ENCODE data around the gene PEF1.

The PEF1 gene

GRCh38 chr1:31670593-31670964 lies 25.9 kb upstream of the PEF1 start:
- no peak for DNase-seq

DNA sequence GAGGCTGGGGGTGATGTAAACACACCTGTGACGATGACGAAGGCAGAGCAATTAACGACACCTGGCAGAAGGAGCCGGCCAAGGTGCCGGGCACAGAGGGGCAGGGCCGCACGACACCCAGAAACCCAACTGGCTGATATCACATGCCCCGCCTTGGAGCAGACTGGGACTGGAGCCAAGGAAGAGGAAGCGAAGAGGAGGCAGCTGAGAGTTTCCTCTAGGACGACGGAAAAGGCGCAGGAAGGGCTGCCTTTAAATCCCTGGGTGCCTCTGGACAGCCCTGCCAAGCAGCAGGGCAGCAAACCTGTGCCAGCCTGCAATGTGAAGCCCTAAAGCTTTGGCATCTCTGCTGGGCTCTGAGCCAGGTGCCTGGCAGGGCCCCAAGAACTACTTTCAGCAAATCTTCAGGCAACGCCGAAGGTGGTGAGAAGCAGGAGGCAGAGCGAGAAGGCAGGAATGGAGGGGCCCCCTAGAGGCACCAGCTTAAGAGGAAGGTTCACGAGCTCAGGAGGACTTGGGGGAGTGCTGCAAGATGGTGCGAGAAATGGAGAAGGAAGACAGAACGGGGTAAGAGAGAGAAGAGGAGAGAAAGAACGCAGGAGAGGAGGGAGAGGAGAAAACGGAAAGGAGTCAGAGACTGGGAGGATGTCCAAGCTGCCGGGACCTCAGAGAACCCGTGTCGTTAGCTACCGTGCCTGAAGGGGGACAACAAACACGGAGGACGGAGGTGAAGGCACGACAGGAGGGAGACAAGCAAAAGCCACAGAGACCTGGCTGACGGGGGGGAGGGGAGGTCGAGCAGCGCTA lies 25.3 kb upstream of the PEF1 start:
- DNase-seq: peak; percentile 34

DNA sequence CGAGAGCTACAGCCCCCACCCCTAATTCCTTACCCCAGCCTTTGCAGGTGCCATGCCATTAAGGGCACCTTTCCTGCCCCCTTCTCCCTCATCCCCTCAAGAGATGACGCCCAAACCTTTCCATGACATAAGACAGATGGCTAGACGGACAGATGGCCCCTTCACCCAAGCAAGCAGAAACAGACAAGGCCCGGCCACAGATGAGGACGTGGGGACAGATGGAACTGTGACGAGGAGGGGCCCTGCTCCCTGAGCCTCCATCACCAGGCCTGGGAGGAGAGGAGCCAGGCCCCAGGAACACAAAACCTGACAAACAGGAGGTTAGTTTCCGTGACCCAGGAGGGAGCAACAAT lies 24.7 kb upstream of the PEF1 start:
- DNase-seq: no peak

DNA sequence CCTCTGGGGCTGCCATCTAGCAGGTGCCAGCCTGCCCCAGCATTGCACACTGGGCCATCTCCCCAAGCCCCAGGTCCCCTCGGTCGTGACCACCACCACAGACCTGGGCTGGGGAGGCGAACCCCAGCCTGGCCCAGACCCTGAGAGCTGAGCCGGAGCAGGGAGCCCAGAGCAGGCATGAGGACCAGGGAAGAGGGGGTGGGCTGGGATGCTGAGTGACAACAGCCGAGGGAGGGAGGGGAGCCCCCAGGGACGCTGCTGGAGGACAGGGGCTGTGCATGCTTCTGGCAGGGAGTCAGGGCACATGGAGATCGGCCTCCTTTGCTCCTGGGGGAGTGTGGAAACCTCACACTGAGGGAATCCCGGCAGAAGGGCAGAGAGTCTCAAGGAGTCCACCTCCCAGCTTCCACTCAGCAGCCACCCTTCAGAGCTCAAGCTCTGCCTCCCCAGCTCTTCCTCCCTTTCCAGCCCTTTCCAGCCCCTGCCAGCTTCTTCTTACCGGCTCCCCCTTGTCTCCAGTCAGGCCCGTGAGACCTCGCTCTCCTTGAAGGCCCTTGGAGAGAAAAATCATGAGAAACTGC lies 23.7 kb upstream of the PEF1 start:
- no peak for DNase-seq

GRCh38 chr1:31667065-31667785 lies 22.5 kb upstream of the PEF1 start:
- DNase-seq: no peak

DNA sequence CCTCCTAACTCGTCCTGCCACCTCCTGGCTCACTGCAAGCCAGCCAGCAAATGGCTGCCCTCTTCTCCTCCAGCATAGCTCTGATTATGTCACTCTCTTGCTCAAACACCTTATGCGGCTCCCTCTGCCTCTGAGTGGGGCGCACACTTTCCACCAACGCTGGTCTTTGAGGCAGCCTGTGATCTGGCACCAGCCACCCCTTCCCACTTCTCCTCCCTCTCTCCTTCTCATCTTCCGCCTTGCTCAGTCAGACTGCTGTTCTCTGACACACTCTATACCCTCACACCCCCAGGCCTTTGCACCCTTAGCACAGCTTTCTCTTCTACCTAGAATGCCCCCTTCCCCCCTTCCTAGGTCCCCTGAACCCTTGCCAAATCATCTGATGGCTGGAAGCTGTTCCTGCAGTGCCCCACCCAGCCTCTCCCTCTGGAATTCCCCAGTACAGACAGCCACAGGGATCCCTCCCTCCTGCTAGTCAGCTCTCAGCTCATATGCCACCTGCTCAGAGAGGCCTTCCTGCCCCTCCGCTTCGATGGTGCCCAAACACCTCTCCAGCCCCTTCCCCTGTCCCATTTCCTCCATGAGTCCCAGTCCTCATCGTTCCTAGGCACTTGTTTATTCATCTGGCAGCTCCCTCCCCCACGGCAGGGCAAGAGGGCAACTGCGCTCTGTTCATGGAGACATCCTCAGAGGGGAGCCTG lies 21.7 kb upstream of the PEF1 start:
- peak; percentile 49 for DNase-seq

DNA sequence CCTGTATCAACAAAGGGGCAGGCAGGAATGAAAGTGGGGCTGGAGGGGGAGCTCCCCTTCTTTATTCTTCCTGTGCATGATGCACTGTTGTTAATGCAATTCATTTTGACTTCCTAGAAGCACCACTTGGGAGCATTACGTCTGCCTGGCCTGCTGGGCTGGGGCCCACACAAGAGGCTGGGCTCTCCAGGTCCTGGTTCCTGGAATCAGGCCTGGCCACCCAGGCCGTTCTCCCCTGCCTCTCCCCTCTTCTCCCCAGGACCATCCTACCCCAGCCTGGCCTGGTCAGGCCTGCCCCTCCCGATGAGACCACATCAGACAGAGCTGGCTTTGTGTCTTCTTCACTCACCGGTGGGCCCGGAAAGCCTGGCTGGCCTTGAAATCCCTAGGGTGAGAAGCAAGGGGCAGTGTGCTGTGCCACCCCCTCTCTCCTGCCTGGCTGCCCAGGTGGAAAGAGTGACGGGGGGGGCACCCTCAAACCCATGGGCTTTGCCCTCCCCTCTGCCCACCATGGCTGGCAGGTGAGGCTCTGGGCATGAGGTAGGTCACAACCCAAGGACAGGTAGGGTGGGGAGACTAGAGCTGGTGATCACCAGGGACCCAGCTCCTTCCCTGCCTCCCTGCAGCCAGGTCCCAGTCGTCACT lies 20.7 kb upstream of the PEF1 start:
- DNase-seq: no peak

DNA sequence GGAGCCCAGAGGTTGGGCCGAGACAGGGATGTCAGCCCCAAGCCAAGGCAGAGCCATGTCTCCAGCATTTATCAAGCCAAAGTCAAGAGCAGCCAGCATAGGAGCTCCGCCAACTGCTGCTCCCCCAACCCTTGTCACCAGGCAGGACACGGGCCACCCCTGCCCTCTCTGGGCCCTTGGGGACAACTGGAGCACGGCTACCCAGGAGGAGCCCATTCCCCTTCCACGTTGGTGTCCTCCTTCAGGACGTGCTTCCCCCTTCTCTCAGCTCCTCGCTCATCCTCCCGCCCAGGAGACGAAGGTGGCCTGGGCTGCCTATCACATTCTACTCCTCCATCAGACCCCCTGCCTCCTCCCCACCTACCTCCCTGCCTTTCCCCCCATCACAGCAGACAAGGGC lies 19.9 kb upstream of the PEF1 start:
- no peak for DNase-seq

DNA sequence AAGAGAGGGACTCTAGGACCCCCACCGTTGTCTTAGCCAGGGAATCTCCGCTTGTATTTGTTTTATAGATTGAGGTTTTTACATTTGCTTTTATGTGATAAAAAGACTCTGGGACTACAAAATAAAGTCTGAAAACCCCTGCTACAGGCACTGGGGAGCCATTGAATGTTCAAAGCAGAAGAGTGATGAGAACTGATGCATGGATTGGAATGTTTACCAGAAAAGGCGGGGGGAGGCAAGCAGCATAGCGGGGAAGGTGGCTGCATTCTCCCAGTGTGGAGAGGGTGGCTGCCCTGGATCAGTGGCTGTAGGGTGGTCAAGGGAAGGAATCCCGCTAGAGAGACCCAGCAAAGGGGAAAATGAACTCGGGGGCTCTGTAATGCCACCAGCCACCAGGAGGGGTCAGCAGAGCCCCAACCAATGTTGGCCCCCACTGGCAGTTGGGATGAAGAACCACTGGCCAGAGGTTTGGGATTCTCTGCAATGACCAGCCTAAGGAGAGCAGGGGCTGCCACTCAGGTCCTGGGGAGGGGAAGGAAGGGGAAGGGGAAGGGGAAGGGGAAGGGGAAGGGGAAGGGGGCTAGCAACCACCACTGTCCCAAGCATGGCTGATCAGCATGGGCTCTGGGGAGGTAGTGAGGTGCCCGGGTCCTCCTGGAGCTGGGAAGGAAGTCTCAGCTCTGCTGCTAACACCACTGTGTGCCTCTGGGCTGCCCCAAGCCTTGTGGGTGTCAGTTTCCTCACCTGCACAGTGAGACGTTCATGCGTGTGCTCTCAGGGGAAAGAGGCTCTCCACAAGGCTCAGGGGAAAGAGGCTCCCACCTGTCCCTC lies 19.2 kb upstream of the PEF1 start:
- DNase-seq: peak; percentile 41

DNA sequence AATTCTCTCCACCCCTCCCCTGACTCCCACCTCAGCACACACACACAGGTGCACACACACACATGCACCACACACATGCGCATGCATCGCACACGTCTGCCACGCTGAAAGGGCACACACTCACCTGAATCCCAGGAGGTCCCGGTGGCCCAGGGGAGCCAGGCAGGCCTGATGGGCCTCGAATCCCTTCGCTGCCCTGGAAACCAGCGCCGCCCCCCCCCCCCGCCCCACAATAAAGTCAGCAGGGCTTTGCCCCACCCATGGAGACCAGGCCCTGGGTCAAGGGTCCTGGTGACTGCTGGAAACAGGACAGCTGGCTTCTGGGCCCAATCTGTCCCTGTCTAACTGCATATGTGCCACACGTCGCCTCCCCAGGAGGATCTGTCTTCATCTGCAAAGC lies 17.8 kb upstream of the PEF1 start:
- DNase-seq: no peak

GRCh38 chr1:31661856-31662255 lies 17.2 kb upstream of the PEF1 start:
- no peak for DNase-seq

DNA sequence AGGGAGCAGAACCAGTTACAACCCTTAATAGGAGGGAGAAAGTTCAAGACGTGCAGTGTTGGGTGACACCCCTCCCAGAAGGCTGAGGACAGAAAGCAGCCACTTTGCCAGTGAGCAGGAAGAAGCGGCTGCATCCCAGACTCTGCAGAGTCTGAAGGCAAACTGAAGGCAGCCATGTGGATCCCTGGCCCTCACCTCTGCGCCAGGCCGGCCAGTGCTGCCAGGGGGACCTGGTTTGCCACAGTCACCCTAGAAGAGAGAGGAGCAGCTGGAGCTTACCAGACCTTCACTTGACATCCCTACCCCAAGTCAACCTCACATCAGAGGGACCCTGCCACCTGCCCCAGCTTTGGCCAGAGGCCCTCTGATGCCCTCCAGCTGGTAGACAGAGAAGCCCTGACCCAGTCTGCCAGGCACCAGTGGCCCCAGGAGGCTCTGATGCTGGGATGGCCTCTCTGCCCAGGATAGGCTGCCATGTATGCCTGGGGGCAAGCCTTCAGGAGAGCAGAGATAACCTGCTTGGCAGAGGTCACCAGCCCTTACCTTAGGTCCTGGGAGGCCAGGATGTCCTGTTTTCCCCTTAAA lies 16.3 kb upstream of the PEF1 start:
- no peak for DNase-seq

DNA sequence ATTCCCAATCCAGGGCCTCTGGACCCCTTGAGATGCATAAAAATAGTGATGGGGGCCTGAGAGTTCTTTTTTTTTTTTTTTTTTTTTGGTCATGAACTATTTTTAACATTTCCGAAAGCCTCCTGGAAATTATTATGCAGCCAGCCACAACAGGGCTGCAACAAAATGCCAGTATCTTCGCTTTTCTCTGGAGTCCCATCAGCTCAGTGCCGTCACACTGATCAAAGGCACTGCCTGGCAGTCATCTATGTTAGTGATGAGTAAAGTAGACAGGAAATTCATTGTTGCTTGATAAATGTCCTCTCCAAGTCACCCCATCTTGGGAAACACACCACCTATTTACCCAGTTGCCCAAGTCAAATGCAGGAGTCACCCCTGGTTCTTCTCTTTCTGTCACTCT lies 15.2 kb upstream of the PEF1 start:
- no peak for DNase-seq

GRCh38 chr1:31658721-31659120 lies 14.0 kb upstream of the PEF1 start:
- DNase-seq: peak; percentile 49

DNA sequence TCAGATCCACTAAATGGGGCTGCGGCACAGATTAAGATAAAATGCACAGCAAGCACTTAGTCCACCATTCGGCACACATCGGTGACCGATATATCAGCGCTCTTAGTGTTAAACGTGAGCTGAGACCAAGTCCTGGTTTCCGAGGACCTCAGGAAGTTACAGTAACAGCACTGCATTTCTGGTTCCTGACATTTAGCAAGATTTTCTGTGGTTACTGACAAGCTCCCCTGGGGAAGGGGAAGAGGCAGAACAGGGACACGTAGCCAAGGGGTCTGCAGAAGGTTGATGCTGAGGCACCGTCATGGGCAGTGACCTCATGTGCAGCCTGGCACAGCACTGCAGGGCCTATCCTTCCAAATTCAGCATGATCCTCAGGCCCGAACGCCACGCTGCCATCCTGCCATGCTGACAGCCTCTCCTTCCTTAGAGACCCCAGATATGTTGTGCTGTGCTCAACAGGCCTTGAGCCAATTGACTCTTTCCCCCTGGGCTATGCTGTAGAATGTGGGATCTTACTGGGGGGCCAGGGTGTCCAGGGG lies 13.4 kb upstream of the PEF1 start:
- no peak for DNase-seq

DNA sequence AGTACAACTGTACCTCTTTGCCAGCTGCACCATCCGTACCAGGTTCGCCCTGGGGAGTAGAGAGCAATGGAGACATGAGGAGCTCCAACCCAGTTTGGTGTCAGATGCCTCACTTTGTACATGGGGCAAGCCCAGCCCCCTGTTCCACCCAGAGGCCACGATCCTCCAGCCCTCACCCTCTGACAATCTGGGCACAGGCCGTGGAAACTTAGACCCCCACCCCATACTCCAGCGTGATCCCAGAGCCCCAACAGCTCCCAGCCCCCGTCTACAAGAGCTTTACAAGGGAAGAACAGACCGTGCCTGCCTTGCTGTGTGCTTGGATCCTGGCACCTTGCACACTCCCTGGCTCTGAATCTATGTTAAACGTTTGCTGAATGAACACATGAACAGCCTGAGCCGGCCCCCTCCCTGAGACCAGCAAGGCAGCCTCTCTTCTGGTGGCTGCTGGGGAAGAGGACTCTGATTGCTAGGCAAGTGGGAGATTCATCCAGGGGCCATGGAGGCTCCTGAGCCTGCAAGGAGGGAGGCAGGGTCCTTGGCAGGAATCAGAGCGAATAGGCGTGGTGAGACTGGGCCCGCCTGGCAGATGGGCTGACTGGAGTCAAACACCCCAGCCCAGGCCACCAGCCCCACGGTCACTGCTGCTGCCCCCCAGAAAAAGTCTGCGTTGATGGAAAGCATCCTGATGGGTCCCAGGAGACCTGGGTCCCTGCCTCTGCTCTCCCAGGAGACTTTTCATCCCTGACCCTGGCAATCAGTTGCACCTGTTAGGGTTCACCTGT lies 12.5 kb upstream of the PEF1 start:
- DNase-seq: no peak

- DNase-seq: no peak
Measured at GRCh38 chr1:31655756-31656155, 11.1 kb upstream of the PEF1 start.

GRCh38 chr1:31655104-31655503 lies 10.4 kb upstream of the PEF1 start:
- DNase-seq: no peak

DNA sequence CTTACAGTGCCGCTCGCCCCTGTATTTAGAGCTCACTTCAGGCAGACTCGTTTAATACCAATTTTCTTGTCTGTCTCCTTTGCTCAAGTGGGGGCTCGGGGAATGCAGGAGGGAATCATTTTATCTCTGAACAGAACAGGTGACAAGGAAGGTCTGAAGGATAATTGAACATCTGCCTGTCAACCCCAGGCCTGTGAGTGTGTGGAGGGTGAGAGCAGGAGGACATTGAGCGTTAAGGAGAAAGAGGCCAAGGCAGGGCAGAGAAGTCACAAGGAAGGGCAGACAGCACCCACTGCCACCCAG lies 9.7 kb upstream of the PEF1 start:
- DNase-seq: no peak

DNA sequence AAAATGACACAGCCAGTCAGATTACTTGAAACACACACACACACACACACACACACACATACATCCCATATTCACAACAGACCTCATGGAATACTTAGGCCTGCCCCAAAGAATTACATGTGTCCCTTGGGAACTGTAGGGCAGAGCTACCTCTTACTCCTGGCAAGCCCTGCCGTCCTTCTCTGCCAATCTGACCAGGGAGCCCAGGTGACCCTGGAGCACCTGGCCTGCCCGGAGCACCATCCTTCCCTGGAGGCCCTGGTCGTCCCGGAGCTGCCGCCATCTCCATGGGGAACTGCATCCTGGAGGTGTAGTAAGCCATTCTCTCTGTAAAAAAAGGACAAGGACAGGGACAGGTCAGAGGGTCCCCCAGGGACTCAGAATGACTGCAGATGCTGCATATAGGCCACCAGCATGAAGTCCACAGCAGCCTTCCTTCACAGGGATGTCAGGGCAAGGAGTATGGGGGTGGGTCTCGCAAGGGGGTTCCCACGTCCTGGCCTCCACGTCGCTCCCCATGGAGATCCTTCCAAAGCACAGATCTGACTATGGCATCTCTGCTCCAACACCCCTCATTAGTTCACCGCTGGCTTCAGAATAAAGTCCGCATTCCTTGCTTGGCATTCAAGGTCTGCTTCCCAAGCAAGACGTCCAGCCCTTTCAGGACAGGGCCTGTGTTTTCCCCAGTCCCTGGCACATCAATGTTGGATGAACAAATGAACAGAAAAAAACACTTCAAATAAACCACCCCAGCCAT lies 9.2 kb upstream of the PEF1 start:
- no peak for DNase-seq

Measured in fibroblast of upper back skin (primary cell).